Measurements from ENCODE around the gene NPLOC4. TPM values are rescaled to one million over a fixed set of nuclear protein-coding genes. Genes with fewer than 3 reads are reported as not detected.

NPLOC4 gene
- total and polyA plus RNA-seq, 8 donors, result 24.0 to 284 (median 54.8) TPM

DNA sequence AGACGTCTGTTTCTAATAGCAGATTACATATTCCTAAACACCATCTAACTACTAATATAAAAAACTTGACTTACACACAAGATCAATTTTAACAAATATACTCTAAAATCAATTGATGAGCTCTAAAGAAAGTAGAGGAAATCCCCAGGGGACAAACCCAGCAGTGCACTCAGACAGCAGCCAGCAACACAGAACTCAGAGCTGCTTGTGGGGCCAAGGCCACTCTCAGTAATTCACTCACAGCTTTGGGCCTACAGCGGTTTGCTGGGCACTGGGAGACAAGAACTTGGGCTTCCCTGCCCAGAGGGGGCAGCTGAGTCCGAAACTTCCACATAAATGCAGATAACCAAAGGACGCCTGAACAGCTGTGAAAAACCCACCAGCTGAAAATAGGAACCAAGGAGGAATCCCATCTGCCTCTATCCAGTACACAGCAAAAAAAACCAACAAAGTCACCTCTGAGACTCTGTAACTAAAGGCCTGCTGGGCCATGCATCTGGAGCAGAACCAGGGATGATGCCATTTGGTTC, 21.4 kb downstream of the NPLOC4 start:
- 90 to 94% (median 93%) methylated on average over 4 of the region's 4 CpGs for WGBS, 5 donors
- H3K27ac ChIP-seq, result no peak overlapping the region
- TF ChIP-seq EP300 (IDR thresholded peaks at IDR 0.05) (no peak), POLR2AphosphoS5 (IDR thresholded peaks at IDR 0.05) (no peak), POLR2A (IDR thresholded peaks at IDR 0.05) (no peak)
- TF ChIP-seq, protein P1, sequence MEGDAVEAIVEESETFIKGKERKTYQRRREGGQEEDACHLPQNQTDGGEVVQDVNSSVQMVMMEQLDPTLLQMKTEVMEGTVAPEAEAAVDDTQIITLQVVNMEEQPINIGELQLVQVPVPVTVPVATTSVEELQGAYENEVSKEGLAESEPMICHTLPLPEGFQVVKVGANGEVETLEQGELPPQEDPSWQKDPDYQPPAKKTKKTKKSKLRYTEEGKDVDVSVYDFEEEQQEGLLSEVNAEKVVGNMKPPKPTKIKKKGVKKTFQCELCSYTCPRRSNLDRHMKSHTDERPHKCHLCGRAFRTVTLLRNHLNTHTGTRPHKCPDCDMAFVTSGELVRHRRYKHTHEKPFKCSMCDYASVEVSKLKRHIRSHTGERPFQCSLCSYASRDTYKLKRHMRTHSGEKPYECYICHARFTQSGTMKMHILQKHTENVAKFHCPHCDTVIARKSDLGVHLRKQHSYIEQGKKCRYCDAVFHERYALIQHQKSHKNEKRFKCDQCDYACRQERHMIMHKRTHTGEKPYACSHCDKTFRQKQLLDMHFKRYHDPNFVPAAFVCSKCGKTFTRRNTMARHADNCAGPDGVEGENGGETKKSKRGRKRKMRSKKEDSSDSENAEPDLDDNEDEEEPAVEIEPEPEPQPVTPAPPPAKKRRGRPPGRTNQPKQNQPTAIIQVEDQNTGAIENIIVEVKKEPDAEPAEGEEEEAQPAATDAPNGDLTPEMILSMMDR (IDR thresholded peaks at IDR 0.05), result no peak
- H3K4me1 ChIP-seq, result peaks cover 0 to 20% (median 10%) of the 10 kb centered on the region in 4 donors
- H3K27me3 ChIP-seq, result no peaks in the 10 kb centered on the region
- no peaks in the 10 kb centered on the region for H3K9me3 ChIP-seq
- DNase-seq, result no peak
- peaks cover 35 to 94% (median 80%) of the 10 kb centered on the region in 4 donors for H3K36me3 ChIP-seq
- intact Hi-C loops (cut with DNase I; ENCODE audit: low total_unique reads), result no loop called here
- no peak overlapping the region for H3K4me3 ChIP-seq

DNA sequence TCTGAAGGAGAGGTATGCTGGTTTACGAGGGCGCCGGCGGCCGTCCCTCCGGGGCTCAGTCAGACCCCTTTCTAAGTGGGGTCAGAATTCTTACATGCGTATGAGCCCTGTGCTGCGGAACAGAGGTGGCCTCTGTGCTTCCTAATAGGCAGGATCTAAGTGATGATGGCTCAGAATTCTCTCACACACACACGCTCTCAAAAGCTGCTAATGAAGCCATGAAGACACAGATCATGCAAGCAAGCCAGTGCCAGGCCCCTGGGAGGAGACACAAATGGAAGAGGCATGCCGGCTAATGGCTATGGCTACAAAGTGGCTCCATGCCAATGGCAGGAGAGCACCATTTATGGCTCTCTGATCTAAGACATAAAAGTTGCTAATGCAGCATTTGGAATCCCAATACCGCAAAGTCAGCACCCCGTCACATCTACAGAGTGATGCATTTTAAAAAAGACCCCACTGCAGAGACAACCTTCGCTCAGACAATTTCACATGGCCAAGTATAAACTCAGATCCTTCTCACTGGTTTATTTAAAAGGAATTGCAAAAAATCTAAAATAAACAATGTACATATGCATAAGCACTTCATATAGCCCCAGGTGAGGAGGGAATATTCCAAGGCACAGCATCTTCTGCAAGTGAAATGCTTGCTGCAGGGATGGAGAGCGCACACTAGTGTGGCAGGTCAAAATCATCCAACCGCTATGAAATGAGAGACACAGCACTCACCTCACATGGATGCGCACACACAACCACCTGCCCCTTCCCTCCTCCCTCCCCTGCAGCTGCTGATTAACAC, 24.5 kb downstream of the NPLOC4 start:
- TF ChIP-seq EP300 (IDR thresholded peaks at IDR 0.05) (no peak), POLR2AphosphoS5 (IDR thresholded peaks at IDR 0.05) (no peak), POLR2A (IDR thresholded peaks at IDR 0.05) (no peak)
- TF ChIP-seq, protein P1 (IDR thresholded peaks at IDR 0.05), result no peak
- Histone ChIP-seq H3K36me3 (peaks cover 59 to 95% (median 92%) of the 10 kb centered on the region in 4 donors), H3K4me1 (peaks cover 0 to 20% (median 10%) of the 10 kb centered on the region in 4 donors), H3K27me3 (no peaks in the 10 kb centered on the region), H3K4me3 (no peak overlapping the region), H3K27ac (no peak overlapping the region), H3K9me3 (no peaks in the 10 kb centered on the region)
- WGBS, 5 donors, result 81 to 91% (median 89%) methylated on average over 16 of the region's 16 CpGs
- DNase-seq, result no peak
- intact Hi-C loops (cut with DNase I; ENCODE audit: low total_unique reads), result no loop called here

DNA sequence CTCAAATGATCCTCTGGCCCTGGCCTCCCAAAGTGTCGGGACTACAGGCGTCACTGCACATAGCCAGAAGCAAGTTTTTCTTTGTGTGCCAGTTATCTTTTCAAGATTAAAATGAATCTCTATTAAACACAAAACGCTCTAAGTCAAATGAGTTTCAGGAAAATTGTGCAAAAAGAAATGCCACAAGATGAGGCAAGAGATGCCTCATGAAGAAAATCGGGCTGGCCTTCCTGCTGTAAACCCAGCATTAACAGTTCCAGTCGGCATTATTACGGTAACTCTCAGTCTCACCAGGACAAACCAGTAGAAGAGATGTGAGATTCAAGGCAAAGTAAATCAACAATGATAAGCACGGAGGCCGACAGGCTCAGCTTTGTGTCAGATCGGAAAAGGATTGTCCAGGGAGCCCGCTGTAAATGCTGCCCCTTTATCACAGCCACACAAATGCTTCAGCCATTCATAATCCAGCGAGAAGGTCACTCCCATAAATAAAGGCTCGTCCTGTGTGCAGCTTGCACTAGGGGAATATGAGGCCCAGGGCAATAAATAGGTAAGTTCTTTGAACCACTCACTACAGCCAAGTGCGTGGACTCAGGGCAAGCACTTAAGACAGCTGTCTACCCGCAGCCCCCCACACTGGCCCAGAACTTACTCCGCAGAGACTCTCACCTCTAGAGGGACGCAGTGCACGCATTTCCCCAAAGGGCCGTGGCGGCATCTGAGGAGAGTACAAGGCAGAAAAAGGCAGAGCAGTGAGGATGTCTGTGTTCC, 27.2 kb downstream of the NPLOC4 start:
- TF ChIP-seq POLR2A (IDR thresholded peaks at IDR 0.05), result no peak
- no peak for DNase-seq
- no peak overlapping the region for H3K4me3 ChIP-seq
- no peak overlapping the region for H3K27ac ChIP-seq
- WGBS, 5 donors, result 86 to 89% (median 89%) methylated on average over 18 to 19 of the region's 19 CpGs
- no peaks in the 10 kb centered on the region for H3K27me3 ChIP-seq
- H3K36me3 ChIP-seq, result peaks cover 68 to 95% (median 93%) of the 10 kb centered on the region in 4 donors
- intact Hi-C loops (cut with DNase I; ENCODE audit: low total_unique reads), result no loop called here
- no peaks in the 10 kb centered on the region for H3K9me3 ChIP-seq
- H3K4me1 ChIP-seq, result peaks cover 0 to 14% (median 7%) of the 10 kb centered on the region in 4 donors

DNA sequence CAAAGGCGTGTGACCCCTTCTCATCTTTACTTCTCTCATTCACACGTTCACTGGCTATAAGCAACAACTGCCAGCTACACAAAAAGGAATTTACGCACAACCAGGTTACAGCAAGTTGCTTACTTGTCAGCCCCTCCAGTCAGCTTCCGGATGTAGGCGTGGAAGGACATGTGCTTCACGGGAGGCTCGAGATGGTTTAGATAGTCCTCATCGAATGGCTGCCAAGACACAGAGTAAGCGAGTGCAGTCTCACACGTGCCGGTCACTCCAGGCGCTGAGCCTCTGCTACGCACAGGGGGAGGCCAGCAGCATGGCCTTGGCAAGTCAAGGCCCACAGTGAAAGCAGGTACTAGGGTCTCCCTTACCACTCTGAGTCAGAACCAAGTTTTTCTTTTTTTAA, 28.3 kb downstream of the NPLOC4 start:
- WGBS, 5 donors, result 88 to 93% (median 92%) methylated on average over 13 of the region's 13 CpGs
- Histone ChIP-seq H3K9me3 (no peaks in the 10 kb centered on the region), H3K27me3 (no peaks in the 10 kb centered on the region), H3K4me3 (no peak overlapping the region), H3K4me1 (peaks cover 0 to 5% (median 1%) of the 10 kb centered on the region in 4 donors), H3K27ac (no peak overlapping the region), H3K36me3 (peaks cover 80 to 97% (median 96%) of the 10 kb centered on the region in 4 donors)
- TF ChIP-seq, protein P1 (IDR thresholded peaks at IDR 0.05), result no peak
- TF ChIP-seq POLR2A (IDR thresholded peaks at IDR 0.05), result no peak
- TF ChIP-seq POLR2AphosphoS5 (IDR thresholded peaks at IDR 0.05), result no peak
- TF ChIP-seq EP300 (IDR thresholded peaks at IDR 0.05), result no peak
- intact Hi-C loops (cut with DNase I; ENCODE audit: low total_unique reads), result no loop called here
- no peak for DNase-seq

All from stomach (tissue), 9 donors.